SK-N-MC (cell line): ENCODE data around the gene THOC5.

Experiments
- EZH2 ChIP-seq: fragments of 200-600 bp; sonication (generic); IDR thresholded peaks from one replicate; pipeline ENCODE4 v1.6.1; 2017; ENCODE audit warnings: antibody characterized with exemption
- POLR2AphosphoS5 ChIP-seq: IDR thresholded peaks from 2 replicates; pipeline ENCODE4 v1.6.1; 2012; ENCODE audit warnings: mild to moderate bottlenecking, low read depth, low read length, borderline replicate concordance

GRCh38 chr22:29536411-29536810 lies 17.1 kb downstream of the THOC5 start:
- TF ChIP-seq POLR2AphosphoS5 (no peak), EZH2 (no peak)
